ENCODE data around the gene TACR2.

DNA sequence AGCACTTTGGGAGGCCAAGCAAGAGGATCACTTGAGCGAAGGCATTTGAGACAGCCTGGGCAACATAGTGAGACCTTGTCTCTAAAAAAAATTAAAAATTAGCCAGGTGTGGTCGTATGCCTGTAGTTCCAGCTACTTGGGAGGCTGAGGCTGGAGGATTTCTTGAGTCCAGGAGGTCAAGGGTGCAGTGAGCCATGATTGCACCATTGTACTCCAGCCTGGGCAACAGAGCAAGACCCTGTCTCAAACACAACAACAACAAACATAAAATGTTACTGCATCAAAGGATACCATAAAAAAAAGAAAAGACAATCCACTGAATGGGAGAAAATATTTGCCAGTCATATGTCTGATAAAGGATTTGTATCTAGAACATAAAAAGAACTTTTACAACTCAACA is 60.5 kb downstream of the TACR2 start:
- TF ChIP-seq, protein P1, sequence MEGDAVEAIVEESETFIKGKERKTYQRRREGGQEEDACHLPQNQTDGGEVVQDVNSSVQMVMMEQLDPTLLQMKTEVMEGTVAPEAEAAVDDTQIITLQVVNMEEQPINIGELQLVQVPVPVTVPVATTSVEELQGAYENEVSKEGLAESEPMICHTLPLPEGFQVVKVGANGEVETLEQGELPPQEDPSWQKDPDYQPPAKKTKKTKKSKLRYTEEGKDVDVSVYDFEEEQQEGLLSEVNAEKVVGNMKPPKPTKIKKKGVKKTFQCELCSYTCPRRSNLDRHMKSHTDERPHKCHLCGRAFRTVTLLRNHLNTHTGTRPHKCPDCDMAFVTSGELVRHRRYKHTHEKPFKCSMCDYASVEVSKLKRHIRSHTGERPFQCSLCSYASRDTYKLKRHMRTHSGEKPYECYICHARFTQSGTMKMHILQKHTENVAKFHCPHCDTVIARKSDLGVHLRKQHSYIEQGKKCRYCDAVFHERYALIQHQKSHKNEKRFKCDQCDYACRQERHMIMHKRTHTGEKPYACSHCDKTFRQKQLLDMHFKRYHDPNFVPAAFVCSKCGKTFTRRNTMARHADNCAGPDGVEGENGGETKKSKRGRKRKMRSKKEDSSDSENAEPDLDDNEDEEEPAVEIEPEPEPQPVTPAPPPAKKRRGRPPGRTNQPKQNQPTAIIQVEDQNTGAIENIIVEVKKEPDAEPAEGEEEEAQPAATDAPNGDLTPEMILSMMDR (IDR thresholded peaks at IDR 0.05) = no peak
- no peak for TF ChIP-seq POLR2A (IDR thresholded peaks at IDR 0.05)

All from testis (tissue), 2 donors.